Fibroblast of the aortic adventitia (primary cell): ENCODE results near the gene RAB8B. TPM values are rescaled to one million over a fixed set of nuclear protein-coding genes. Genes with fewer than 3 reads are reported as not detected.
A peak's percentile ranks its signal among the peaks of the same experiment; 100 is the strongest.

Experiments
- DNase-seq: peaks from one replicate; pipeline ENCODE4 v3.0.0-alpha.2; 2010; ENCODE audit warnings: low read depth
- H3K4me3 ChIP-seq: 2 replicates; pipeline ENCODE4 v1.5.1; 2011; ENCODE audit warnings: low read depth, mild to moderate bottlenecking, control low read depth, low read length, moderate library complexity
- total RNA-seq: library from RNA; depleted of rRNA; stranded (reverse); fragments of >200 nt; gene quantifications from 2 replicates; pipeline ENCODE4 v1.2.3, GENCODE V29; 2012; ENCODE audit warnings: low replicate concordance
- TF ChIP-seq, protein P1 (sequence below): IDR thresholded peaks from 2 replicates; pipeline ENCODE4 v1.5.1; 2011; ENCODE audit warnings: mild to moderate bottlenecking, low read length, control low read depth, inconsistent platforms; ENCODE audit not compliant: insufficient read depth

The RAB8B gene
- total RNA-seq, 1 donor: 84.1 TPM

DNA sequence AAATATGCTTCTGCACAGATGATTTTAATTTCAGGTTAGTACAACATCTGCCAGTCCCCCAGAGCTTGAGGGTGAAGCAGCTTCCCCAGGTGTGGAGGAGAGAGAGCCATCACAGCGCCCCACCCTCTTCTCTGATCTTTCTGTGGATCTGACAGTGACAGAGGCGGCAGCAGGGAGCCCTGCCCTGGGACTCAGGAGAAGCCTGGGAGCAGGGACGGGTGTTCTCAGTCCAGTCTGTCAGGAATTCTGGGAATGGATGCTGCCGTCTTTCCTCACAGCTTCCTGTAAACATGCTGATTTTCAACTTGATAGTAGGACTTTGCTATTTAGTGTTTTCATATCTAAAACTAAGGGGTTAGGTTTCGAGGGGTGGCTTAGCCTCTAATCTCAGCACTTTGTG lies 11.4 kb upstream of the RAB8B start:
- H3K4me3 ChIP-seq: no peak overlapping the region
- DNase-seq: peak; percentile 10

DNA sequence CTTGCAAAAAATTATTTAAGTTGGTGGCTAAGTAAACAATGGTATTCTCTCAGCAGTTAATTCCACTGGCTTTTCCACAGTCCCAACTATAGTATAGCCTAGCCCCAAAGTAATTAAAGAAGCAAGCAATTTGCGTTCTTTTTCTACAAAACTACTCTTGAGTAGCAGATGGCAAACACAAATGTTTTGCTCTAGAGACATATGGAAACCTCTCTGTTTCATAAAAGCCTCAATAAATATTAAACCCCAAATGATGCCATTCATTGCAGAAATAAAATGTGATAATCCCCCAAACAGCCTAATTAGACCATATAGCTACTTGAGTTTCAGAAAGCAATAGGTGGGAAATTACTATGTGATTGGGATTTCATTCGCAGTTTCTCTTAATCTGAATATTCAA lies 8.7 kb upstream of the RAB8B start:
- H3K4me3 ChIP-seq: no peak overlapping the region
- no peak for DNase-seq
- TF ChIP-seq, protein P1, sequence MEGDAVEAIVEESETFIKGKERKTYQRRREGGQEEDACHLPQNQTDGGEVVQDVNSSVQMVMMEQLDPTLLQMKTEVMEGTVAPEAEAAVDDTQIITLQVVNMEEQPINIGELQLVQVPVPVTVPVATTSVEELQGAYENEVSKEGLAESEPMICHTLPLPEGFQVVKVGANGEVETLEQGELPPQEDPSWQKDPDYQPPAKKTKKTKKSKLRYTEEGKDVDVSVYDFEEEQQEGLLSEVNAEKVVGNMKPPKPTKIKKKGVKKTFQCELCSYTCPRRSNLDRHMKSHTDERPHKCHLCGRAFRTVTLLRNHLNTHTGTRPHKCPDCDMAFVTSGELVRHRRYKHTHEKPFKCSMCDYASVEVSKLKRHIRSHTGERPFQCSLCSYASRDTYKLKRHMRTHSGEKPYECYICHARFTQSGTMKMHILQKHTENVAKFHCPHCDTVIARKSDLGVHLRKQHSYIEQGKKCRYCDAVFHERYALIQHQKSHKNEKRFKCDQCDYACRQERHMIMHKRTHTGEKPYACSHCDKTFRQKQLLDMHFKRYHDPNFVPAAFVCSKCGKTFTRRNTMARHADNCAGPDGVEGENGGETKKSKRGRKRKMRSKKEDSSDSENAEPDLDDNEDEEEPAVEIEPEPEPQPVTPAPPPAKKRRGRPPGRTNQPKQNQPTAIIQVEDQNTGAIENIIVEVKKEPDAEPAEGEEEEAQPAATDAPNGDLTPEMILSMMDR: no peak

More for the DNA sequence above, 11.4 kb upstream of the RAB8B start:
- TF ChIP-seq, protein P1: no peak

DNA sequence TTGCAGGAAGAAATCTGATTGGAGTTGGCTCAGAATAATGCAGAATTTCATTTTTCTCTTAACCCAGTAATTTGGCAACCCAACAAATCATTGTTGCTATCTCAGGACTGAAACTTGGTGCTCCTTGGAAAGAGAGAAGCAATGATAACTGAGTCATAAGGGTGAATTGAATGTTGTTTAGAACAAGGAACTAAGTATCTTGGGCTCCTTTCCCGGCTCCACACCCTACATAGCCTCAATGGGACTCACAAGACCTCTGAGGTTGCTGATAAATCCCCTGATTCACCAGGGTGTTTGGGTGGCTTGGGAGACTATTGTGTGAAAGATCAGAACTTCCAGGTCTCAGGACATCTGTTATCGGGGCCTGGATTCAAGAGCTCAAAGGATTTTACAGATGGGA lies 7.8 kb upstream of the RAB8B start:
- TF ChIP-seq, protein P1: no peak
- H3K4me3 ChIP-seq: no peak overlapping the region
- DNase-seq: peak; percentile 84

DNA sequence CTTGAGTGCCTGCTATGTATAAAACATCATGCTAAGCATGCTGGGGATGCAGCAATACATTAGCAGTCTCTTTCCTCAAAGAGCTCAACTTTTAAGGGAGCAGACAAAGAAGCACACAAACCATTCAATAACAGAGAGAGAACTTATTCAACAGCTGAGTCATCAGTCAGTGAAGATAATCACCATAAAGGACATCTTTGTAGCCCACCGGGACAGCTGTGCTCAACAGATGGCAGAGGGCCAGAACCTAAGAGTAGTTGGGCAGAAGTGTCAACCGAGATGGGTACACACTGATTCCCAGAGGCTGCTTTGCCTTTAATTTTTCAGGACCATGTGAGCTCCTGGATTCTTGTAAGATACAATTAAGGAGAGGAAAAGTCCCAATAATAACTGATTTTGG lies 4.2 kb upstream of the RAB8B start:
- TF ChIP-seq, protein P1: no peak
- DNase-seq: no peak
- no peak overlapping the region for H3K4me3 ChIP-seq

DNA sequence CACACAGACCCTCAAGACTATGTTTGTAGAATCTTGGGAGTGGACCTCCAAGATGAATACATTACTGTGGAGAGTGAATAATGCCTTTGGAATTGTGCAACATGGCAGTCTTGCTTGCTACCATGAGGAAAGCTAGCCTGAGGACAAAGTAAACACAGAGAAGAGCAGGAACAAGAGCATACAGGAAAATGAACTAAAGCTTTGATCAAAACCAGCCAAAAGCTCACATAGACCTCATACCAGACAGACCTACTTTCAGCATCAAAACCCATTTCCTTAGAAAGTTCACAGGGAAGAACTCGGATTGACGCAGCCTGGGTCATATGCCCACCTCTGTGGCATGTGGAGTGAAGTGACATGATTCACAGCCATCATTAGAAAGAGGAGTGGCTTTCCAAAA lies 3.3 kb upstream of the RAB8B start:
- peak; percentile 68 for DNase-seq
- TF ChIP-seq, protein P1: no peak
- H3K4me3 ChIP-seq: no peak overlapping the region

GRCh38 chr15:63187589-63188226 lies 1.7 kb upstream of the RAB8B start:
- no peak overlapping the region for H3K4me3 ChIP-seq
- no peak for DNase-seq
- TF ChIP-seq, protein P1: no peak
